Vagina (tissue), 2 donors: ENCODE data around the gene LRRC10B. TPM values are rescaled to one million over a fixed set of nuclear protein-coding genes. Genes with fewer than 3 reads are reported as not detected.

ENCODE experiments used
- DNase-seq, 2 donors: peaks; one replicate each; pipeline ENCODE4 v3.0.0-alpha.2; 2017; ENCODE audit errors: extremely low spot score in 2 of 2
- H3K27ac ChIP-seq: fragments of 200-600 bp; sonication (generic); one replicate; pipeline ENCODE4 v1.5.1; 2019
- H3K27me3 ChIP-seq: fragments of 200-600 bp; sonication (generic); one replicate; pipeline ENCODE4 v1.5.1; 2019
- H3K36me3 ChIP-seq, 2 donors: fragments of 200-600 bp; sonication (generic); one replicate each; pipeline ENCODE4 v1.5.1; 2017 to 2019
- H3K4me1 ChIP-seq: fragments of 200-600 bp; sonication (generic); one replicate; pipeline ENCODE4 v1.5.1; 2019
- H3K4me3 ChIP-seq, 2 donors: fragments of 200-600 bp; sonication (generic); 1 replicate in 1 of 2; 2 replicates in 1 of 2; pipeline ENCODE4 v1.5.1; 2016 to 2019
- H3K9me3 ChIP-seq: fragments of 200-600 bp; sonication (generic); one replicate; pipeline ENCODE4 v1.5.1; 2019
- CTCF ChIP-seq, 3 experiments: fragments of 450-650 bp in 2 of 3; fragments of 200-600 bp in 1 of 3; sonication (generic) in 1 of 3; IDR thresholded peaks; one replicate each; pipeline ENCODE4 v1.5.1; 2017 to 2019; ENCODE audit warnings: antibody characterized with exemption in 3 of 3, mild to moderate bottlenecking in 2 of 3, moderate library complexity in 2 of 3
- POLR2A ChIP-seq, 2 donors: fragments of 450-650 bp; IDR thresholded peaks; one replicate each; pipeline ENCODE4 v1.6.1; 2017; ENCODE audit warnings: antibody characterized with exemption in 2 of 2, mild to moderate bottlenecking in 2 of 2, moderate library complexity in 2 of 2
- POLR2AphosphoS5 ChIP-seq, 2 donors: sonication (generic); formaldehyde crosslinking; IDR thresholded peaks; one replicate each; pipeline ENCODE4 v1.9.0; 2017; ENCODE audit warnings: antibody characterized with exemption in 2 of 2, mild to moderate bottlenecking in 2 of 2, low read depth in 1 of 2; ENCODE audit not compliant: insufficient read depth in 1 of 2
- intact Hi-C: fragments of 100-400 bp; cut with DNase I; formaldehyde crosslinking; loops from one replicate; pipeline ENCODE4 v1.15.1; 2023
- total RNA-seq: library from RNA; depleted of rRNA; stranded (reverse); fragments of >200 nt; gene quantifications from one replicate; pipeline ENCODE4 v1.2.3, GENCODE V29; 2016

LRRC10B gene
- total RNA-seq, 1 donor from 2014 or later: 0.74 TPM

GRCh38 chr11:61544466-61544865, 35.9 kb downstream of the LRRC10B start:
- Histone ChIP-seq H3K9me3 (no peaks in the 10 kb centered on the region), H3K27ac (no peak overlapping the region), H3K36me3 (no peaks in the 10 kb centered on the region), H3K27me3 (no peaks in the 10 kb centered on the region), H3K4me3 (no peak overlapping the region), H3K4me1 (no peaks in the 10 kb centered on the region)
- intact Hi-C loops: no loop called here
- no peak for DNase-seq
- TF ChIP-seq POLR2AphosphoS5 (IDR thresholded peaks at IDR 0.05; ENCODE audit: insufficient read depth in 1 of 2, low read depth in 1 of 2): no peak
- no peak for TF ChIP-seq CTCF (IDR thresholded peaks at IDR 0.05)
- no peak for TF ChIP-seq POLR2A (IDR thresholded peaks at IDR 0.05)

GRCh38 chr11:61545341-61545740, 36.8 kb downstream of the LRRC10B start:
- TF ChIP-seq CTCF (IDR thresholded peaks at IDR 0.05) (no peak), POLR2AphosphoS5 (IDR thresholded peaks at IDR 0.05; ENCODE audit: insufficient read depth in 1 of 2, low read depth in 1 of 2) (no peak)
- no peaks in the 10 kb centered on the region for H3K4me1 ChIP-seq
- no peak overlapping the region for H3K27ac ChIP-seq
- H3K9me3 ChIP-seq: no peaks in the 10 kb centered on the region
- no peaks in the 10 kb centered on the region for H3K27me3 ChIP-seq
- DNase-seq: no peak
- no peak overlapping the region for H3K4me3 ChIP-seq
- no peaks in the 10 kb centered on the region for H3K36me3 ChIP-seq
- intact Hi-C loops: no loop called here

GRCh38 chr11:61545921-61546320, 37.4 kb downstream of the LRRC10B start:
- H3K36me3 ChIP-seq: no peaks in the 10 kb centered on the region
- no peak overlapping the region for H3K4me3 ChIP-seq
- no peak overlapping the region for H3K27ac ChIP-seq
- no peaks in the 10 kb centered on the region for H3K9me3 ChIP-seq
- no peaks in the 10 kb centered on the region for H3K27me3 ChIP-seq
- no peaks in the 10 kb centered on the region for H3K4me1 ChIP-seq
- TF ChIP-seq POLR2A (IDR thresholded peaks at IDR 0.05): no peak
- no peak for TF ChIP-seq CTCF (IDR thresholded peaks at IDR 0.05)
- TF ChIP-seq POLR2AphosphoS5 (IDR thresholded peaks at IDR 0.05; ENCODE audit: insufficient read depth in 1 of 2, low read depth in 1 of 2): no peak
- DNase-seq: no peak
- intact Hi-C loops: no loop called here

- intact Hi-C loops: no loop called here
- Histone ChIP-seq H3K9me3 (no peaks in the 10 kb centered on the region), H3K27ac (no peak overlapping the region), H3K4me3 (no peak overlapping the region), H3K27me3 (no peaks in the 10 kb centered on the region), H3K36me3 (no peaks in the 10 kb centered on the region), H3K4me1 (no peaks in the 10 kb centered on the region)
- DNase-seq: no peak
- TF ChIP-seq POLR2A (IDR thresholded peaks at IDR 0.05) (no peak), POLR2AphosphoS5 (IDR thresholded peaks at IDR 0.05; ENCODE audit: insufficient read depth in 1 of 2, low read depth in 1 of 2) (no peak), CTCF (IDR thresholded peaks at IDR 0.05) (no peak)
Observed at GRCh38 chr11:61546663-61547062, 38.1 kb downstream of the LRRC10B start.

- TF ChIP-seq POLR2AphosphoS5 (IDR thresholded peaks at IDR 0.05; ENCODE audit: insufficient read depth in 1 of 2, low read depth in 1 of 2): no peak
- TF ChIP-seq CTCF (IDR thresholded peaks at IDR 0.05): no peak
- TF ChIP-seq POLR2A (IDR thresholded peaks at IDR 0.05): no peak
- H3K4me3 ChIP-seq: no peak overlapping the region
- H3K36me3 ChIP-seq: no peaks in the 10 kb centered on the region
- H3K27me3 ChIP-seq: no peaks in the 10 kb centered on the region
- H3K27ac ChIP-seq: no peak overlapping the region
- intact Hi-C loops: no loop called here
- no peaks in the 10 kb centered on the region for H3K9me3 ChIP-seq
- DNase-seq: no peak
- H3K4me1 ChIP-seq: no peaks in the 10 kb centered on the region
Observed at GRCh38 chr11:61547246-61547645, 38.7 kb downstream of the LRRC10B start.
